Measurements from ENCODE around the gene SYT2. TPM values are rescaled to one million over a fixed set of nuclear protein-coding genes. Genes with fewer than 3 reads are reported as not detected.

Gene SYT2
- total and polyA plus RNA-seq, 9 of the 15 experiments (the other 6 are each of a cell fraction or from before 2014, with no cell fraction given): not detected

GRCh38 chr1:202642619-202643291, 67.5 kb downstream of the SYT2 start:
- 20% methylated on average over 55 of the region's 58 CpGs for WGBS (ENCODE audit: insufficient coverage, low coverage, missing lambda C conversion rate)
- intact Hi-C loops (cut with micrococcal nuclease): no loop called here
- Histone ChIP-seq H3K27me3 (ENCODE audit: control insufficient read depth in 2 of 2, insufficient read depth in 2 of 2, low read length in 2 of 2) (peaks cover 47 to 78% of the 10 kb centered on the region in 2 experiments), H3K4me3 (no peak overlapping the region), H3K79me2 (ENCODE audit: control insufficient read depth, insufficient read depth, low read length) (no peaks in the 10 kb centered on the region), H3K36me3 (ENCODE audit: control insufficient read depth, insufficient read depth, low read length) (no peaks in the 10 kb centered on the region), H3K4me1 (replicated peaks in 1 of 2; ENCODE audit: control insufficient read depth in 2 of 2, insufficient read depth in 2 of 2, low read length in 2 of 2) (peaks cover 0 to 23% of the 10 kb centered on the region in 2 experiments; a peak in 2 of 5 replicates), H3K27ac (ENCODE audit: extremely low read depth, low read depth, low read length) (no peak overlapping the region), H2AFZ (ENCODE audit: low read depth, low read length) (no peak overlapping the region), H3K9me1 (ENCODE audit: control insufficient read depth, insufficient read depth, low read length) (no peaks in the 10 kb centered on the region), H4K20me1 (replicated peaks; ENCODE audit: control insufficient read depth, insufficient read depth, low read length) (peaks cover 20% of the 10 kb centered on the region; the same call in 1 of the 2 replicates), H3K9me3 (replicated peaks; ENCODE audit: control insufficient read depth, insufficient read depth, low read depth, low read length) (no peaks in the 10 kb centered on the region), H3K9ac (ENCODE audit: insufficient read depth in 1 of 2, low read depth in 2 of 2, low read length in 2 of 2) (no peak overlapping the region), H3K4me2 (ENCODE audit: insufficient read depth, low read length) (no peak overlapping the region)
- DNase-seq (ENCODE audit: extremely low read depth in 1 of 4, low spot score in 3 of 4): no peak
- ATAC-seq: no peak
- FAIRE-seq: no peak
- ChIA-PET CTCF (ENCODE audit: low intra/inter-chr PET ratio) (no interaction called here), POLR2A (interaction anchor here (1.0 to 1.2 kb wide), 2 partner anchors 8 to 12 kb away, joined by 3 read pairs; no protein-coding TSS in a partner anchor)
- no TSS peak for BruUV-seq (replicated peaks)
- in situ Hi-C loops (cut with MboI): no loop called here
- TF ChIP-seq RBM15 (IDR thresholded peaks at IDR 0.05; ENCODE audit: insufficient read depth, low read length) (no peak), ARID1B (IDR thresholded peaks at IDR 0.05) (no peak), CTCFL (IDR thresholded peaks at IDR 0.05; ENCODE audit: borderline replicate concordance, insufficient read depth, low read depth, low read length, poor library complexity, severe bottlenecking) (no peak), RBM22 (IDR thresholded peaks at IDR 0.05; ENCODE audit: low read depth, low read length, poor library complexity, severe bottlenecking) (no peak), NEUROD1 (IDR thresholded peaks at IDR 0.05; ENCODE audit: borderline replicate concordance, low read depth, low read length, partially characterized antibody) (no peak), CBX8 (IDR thresholded peaks at IDR 0.05; ENCODE audit: borderline replicate concordance, extremely low read depth, low read depth, low read length, poor library complexity, severe bottlenecking) (no peak), CBX3 (IDR thresholded peaks at IDR 0.05; ENCODE audit: borderline replicate concordance in 1 of 2, low read length in 2 of 2) (no peak), IFI16 (CRISPR knock-in tag; IDR thresholded peaks at IDR 0.05) (no peak), SP2 (IDR thresholded peaks at IDR 0.05; ENCODE audit: extremely low read depth, low read depth, low read length, poor library complexity, severe bottlenecking) (no peak), XRCC4 (IDR thresholded peaks at IDR 0.05; ENCODE audit: extremely low read depth, insufficient read depth, insufficient read length) (no peak), BCL6 (CRISPR knock-in tag; IDR thresholded peaks at IDR 0.05) (no peak), TCF7L2 (IDR thresholded peaks at IDR 0.05; ENCODE audit: low read depth, low read length) (no peak), ZSCAN29 (IDR thresholded peaks at IDR 0.05) (no peak), AFF4 (CRISPR knock-in tag; IDR thresholded peaks at IDR 0.05) (no peak)
